Measurements from ENCODE around the gene AUNIP. TPM values are rescaled to one million over a fixed set of nuclear protein-coding genes. Genes with fewer than 3 reads are reported as not detected.
"Not testable (repeated sequence)": the region's sequence is repeated elsewhere in the genome, so short reads cannot be mapped to it uniquely, and the experiment has no call there.

The AUNIP gene
- total RNA-seq, 1 experiment from 2014 or later = 16.8 TPM

- BruUV-seq (replicated peaks) = no TSS peak
- CTCF ChIA-PET = no interaction called here
These were observed 13.6 kb downstream of the AUNIP start for GRCh38 chr1:25845664-25846063.

GRCh38 chr1:25844536-25845337, 14.5 kb downstream of the AUNIP start:
- H3K4me3 Mint-ChIP-seq (ENCODE audit: unreplicated experiment) = no peak overlapping the region
- peaks cover 18% of the 10 kb centered on the region for H3K4me1 Mint-ChIP-seq (ENCODE audit: low read depth, unreplicated experiment)
- H3K4me3 ChIP-seq (ENCODE audit: low read depth, low read length) = no peak overlapping the region
- no peak for DNase-seq
- POLR2A ChIA-PET = no interaction called here
- H3K36me3 Mint-ChIP-seq (ENCODE audit: insufficient read depth, unreplicated experiment) = peaks cover 4% of the 10 kb centered on the region
- no peaks in the 10 kb centered on the region for H3K9me3 Mint-ChIP-seq (ENCODE audit: unreplicated experiment)
- CTCF ChIA-PET = no interaction called here
- no peaks in the 10 kb centered on the region for H3K9me3 ChIP-seq
- TF ChIP-seq CTCF (IDR thresholded peaks at IDR 0.05; ENCODE audit: insufficient read depth in 1 of 2, low read depth in 1 of 2, low read length in 1 of 2, severe bottlenecking in 1 of 2, unreplicated experiment in 1 of 2) = no peak
- no peaks in the 10 kb centered on the region for H3K36me3 ChIP-seq (ENCODE audit: control insufficient read depth, insufficient read depth, low read length)
- H3K4me1 ChIP-seq = peaks cover 10% of the 10 kb centered on the region
- intact Hi-C loops (cut with micrococcal nuclease; ENCODE audit: unreplicated experiment) = no loop called here
- H3K27me3 Mint-ChIP-seq (ENCODE audit: insufficient read depth, unreplicated experiment) = no peaks in the 10 kb centered on the region
- BruUV-seq (replicated peaks) = no TSS peak
- H3K27ac Mint-ChIP-seq (ENCODE audit: unreplicated experiment) = no peak overlapping the region
- H3K27me3 ChIP-seq (replicated peaks; ENCODE audit: control insufficient read depth, insufficient read depth, low read length) = no peaks in the 10 kb centered on the region

More at GRCh38 chr1:25845664-25846063, 13.6 kb downstream of the AUNIP start:
- intact Hi-C loops (cut with micrococcal nuclease; ENCODE audit: unreplicated experiment) = no loop called here
- peaks cover 10% of the 10 kb centered on the region for H3K4me1 ChIP-seq
- Mint-ChIP-seq H3K4me1 (ENCODE audit: low read depth, unreplicated experiment) (peaks cover 18% of the 10 kb centered on the region), H3K27ac (ENCODE audit: unreplicated experiment) (no peak overlapping the region), H3K36me3 (ENCODE audit: insufficient read depth, unreplicated experiment) (peaks cover 4% of the 10 kb centered on the region), H3K4me3 (ENCODE audit: unreplicated experiment) (no peak overlapping the region), H3K9me3 (ENCODE audit: unreplicated experiment) (no peaks in the 10 kb centered on the region), H3K27me3 (ENCODE audit: insufficient read depth, unreplicated experiment) (no peaks in the 10 kb centered on the region)
- H3K27me3 ChIP-seq (replicated peaks; ENCODE audit: control insufficient read depth, insufficient read depth, low read length) = no peaks in the 10 kb centered on the region
- no peak for DNase-seq
- H3K4me3 ChIP-seq (ENCODE audit: low read depth, low read length) = no peak overlapping the region
- POLR2A ChIA-PET = no interaction called here
- no peaks in the 10 kb centered on the region for H3K9me3 ChIP-seq
- no peaks in the 10 kb centered on the region for H3K36me3 ChIP-seq (ENCODE audit: control insufficient read depth, insufficient read depth, low read length)
- no peak for TF ChIP-seq CTCF (IDR thresholded peaks at IDR 0.05; ENCODE audit: insufficient read depth in 1 of 2, low read depth in 1 of 2, low read length in 1 of 2, severe bottlenecking in 1 of 2, unreplicated experiment in 1 of 2)

- intact Hi-C loops (cut with micrococcal nuclease; ENCODE audit: unreplicated experiment) = no loop called here
- Mint-ChIP-seq H3K4me3 (ENCODE audit: unreplicated experiment) (no peak overlapping the region), H3K27ac (ENCODE audit: unreplicated experiment) (no peak overlapping the region), H3K36me3 (ENCODE audit: insufficient read depth, unreplicated experiment) (peaks cover 9% of the 10 kb centered on the region), H3K9me3 (ENCODE audit: unreplicated experiment) (no peaks in the 10 kb centered on the region), H3K27me3 (ENCODE audit: insufficient read depth, unreplicated experiment) (no peaks in the 10 kb centered on the region), H3K4me1 (ENCODE audit: low read depth, unreplicated experiment) (peaks cover 12% of the 10 kb centered on the region)
- no peaks in the 10 kb centered on the region for H3K27me3 ChIP-seq (replicated peaks; ENCODE audit: control insufficient read depth, insufficient read depth, low read length)
- TF ChIP-seq CTCF (IDR thresholded peaks at IDR 0.05; ENCODE audit: insufficient read depth in 1 of 2, low read depth in 1 of 2, low read length in 1 of 2, severe bottlenecking in 1 of 2, unreplicated experiment in 1 of 2) = no peak
- CTCF ChIA-PET = no interaction called here
- H3K36me3 ChIP-seq (ENCODE audit: control insufficient read depth, insufficient read depth, low read length) = no peaks in the 10 kb centered on the region
- H3K9me3 ChIP-seq = no peaks in the 10 kb centered on the region
- no peak overlapping the region for H3K4me3 ChIP-seq (ENCODE audit: low read depth, low read length)
- peaks cover 1% of the 10 kb centered on the region for H3K4me1 ChIP-seq
- no peak for DNase-seq
- POLR2A ChIA-PET = no interaction called here
- BruUV-seq (replicated peaks) = no TSS peak
These were observed 15.8 kb downstream of the AUNIP start for GRCh38 chr1:25843483-25843882.

- BruUV-seq (replicated peaks); intact Hi-C loops (cut with micrococcal nuclease; ENCODE audit: unreplicated experiment); CTCF ChIA-PET: not testable (repeated sequence)
These were observed 19.4 kb downstream of the AUNIP start for GRCh38 chr1:25839808-25840207.

More at GRCh38 chr1:25839808-25840207, 19.4 kb downstream of the AUNIP start:
- H3K36me3 Mint-ChIP-seq (ENCODE audit: insufficient read depth, unreplicated experiment) = peaks cover 20% of the 10 kb centered on the region
- H3K36me3 ChIP-seq (ENCODE audit: control insufficient read depth, insufficient read depth, low read length); H3K4me3 ChIP-seq (ENCODE audit: low read depth, low read length); POLR2A ChIA-PET; H3K4me1 Mint-ChIP-seq (ENCODE audit: low read depth, unreplicated experiment); H3K4me1 ChIP-seq; DNase-seq; H3K9me3 Mint-ChIP-seq (ENCODE audit: unreplicated experiment); H3K27ac Mint-ChIP-seq (ENCODE audit: unreplicated experiment); H3K27me3 Mint-ChIP-seq (ENCODE audit: insufficient read depth, unreplicated experiment); H3K27me3 ChIP-seq (replicated peaks; ENCODE audit: control insufficient read depth, insufficient read depth, low read length); H3K4me3 Mint-ChIP-seq (ENCODE audit: unreplicated experiment); H3K9me3 ChIP-seq: not testable (repeated sequence)
